GM10248 (cell line): ENCODE results near the gene DMBX1.

Source experiments
- CTCF ChIA-PET: fragments of 300-600 bp; sonication (Branson Sonifier 250); formaldehyde crosslinking; extraction: SDS; loops from one replicate; lab custom pipeline; 2021; ENCODE audit warnings: antibody characterized with exemption; lab: Yijun Ruan, JAX
- POLR2A ChIA-PET: fragments of 350-650 bp; sonication (Branson Sonifier 250); formaldehyde crosslinking; extraction: SDS; loops from one replicate; lab custom pipeline; 2020; ENCODE audit warnings: antibody characterized with exemption; lab: Yijun Ruan, JAX
- DNase-seq: peaks from one replicate; pipeline ENCODE4 v3.0.0; 2012; ENCODE audit errors: extremely low spot score
- CTCF ChIP-seq: IDR thresholded peaks from 2 replicates; pipeline ENCODE4 v1.5.1; 2012; ENCODE audit warnings: mild to moderate bottlenecking, low read depth; ENCODE audit errors: extremely low read depth, missing control alignments, control extremely low read depth

The DMBX1 gene

GRCh38 chr1:46512792-46513190 lies 23.2 kb downstream of the DMBX1 start:
- DNase-seq: no peak
- CTCF ChIA-PET: interaction anchor here (1.1 to 3.3 kb wide), 3 partner anchors 11 to 14 kb away, joined by 3 to 9 read pairs (median 9); no protein-coding TSS in a partner anchor
- POLR2A ChIA-PET: no interaction called here
- no peak for TF ChIP-seq CTCF

- ChIA-PET POLR2A (no interaction called here), CTCF (interaction anchor here (0.8 to 1.7 kb wide), 3 partner anchors 14 to 67 kb away, joined by 3 to 9 read pairs (median 3); no protein-coding TSS in a partner anchor)
- no peak for TF ChIP-seq CTCF
- no peak for DNase-seq
These were observed 23.9 kb downstream of the DMBX1 start for GRCh38 chr1:46513536-46513935.

GRCh38 chr1:46515576-46515975 lies 25.9 kb downstream of the DMBX1 start:
- DNase-seq: no peak
- ChIA-PET POLR2A (no interaction called here), CTCF (interaction anchor here (0.7 to 1.9 kb wide), 3 partner anchors 11 to 16 kb away, joined by 4 to 7 read pairs (median 5); no protein-coding TSS in a partner anchor)
- TF ChIP-seq CTCF: no peak

GRCh38 chr1:46516200-46516950 lies 26.7 kb downstream of the DMBX1 start:
- DNase-seq: no peak
- ChIA-PET POLR2A (no interaction called here), CTCF (interaction anchor here (0.6 to 1.9 kb wide), 4 partner anchors 9 to 27 kb away, joined by 3 to 7 read pairs (median 6); no protein-coding TSS in a partner anchor)
- no peak for TF ChIP-seq CTCF

- no peak for DNase-seq
- POLR2A ChIA-PET: no interaction called here
- CTCF ChIA-PET: interaction anchor here (1.1 to 2.6 kb wide), 4 partner anchors 9 to 40 kb away, joined by 5 to 14 read pairs (median 6); no protein-coding TSS in a partner anchor
- TF ChIP-seq CTCF: no peak
These were observed 27.5 kb downstream of the DMBX1 start for GRCh38 chr1:46517010-46517600.

- ChIA-PET POLR2A (no interaction called here), CTCF (interaction anchor here (1.1 to 2.6 kb wide), 3 partner anchors 9 to 41 kb away, joined by 5 to 14 read pairs (median 6); no protein-coding TSS in a partner anchor)
- DNase-seq: no peak
- no peak for TF ChIP-seq CTCF
These were observed 28.4 kb downstream of the DMBX1 start for GRCh38 chr1:46517932-46518498.
